ENCODE data around the gene SLCO2A1.

The SLCO2A1 gene

DNA sequence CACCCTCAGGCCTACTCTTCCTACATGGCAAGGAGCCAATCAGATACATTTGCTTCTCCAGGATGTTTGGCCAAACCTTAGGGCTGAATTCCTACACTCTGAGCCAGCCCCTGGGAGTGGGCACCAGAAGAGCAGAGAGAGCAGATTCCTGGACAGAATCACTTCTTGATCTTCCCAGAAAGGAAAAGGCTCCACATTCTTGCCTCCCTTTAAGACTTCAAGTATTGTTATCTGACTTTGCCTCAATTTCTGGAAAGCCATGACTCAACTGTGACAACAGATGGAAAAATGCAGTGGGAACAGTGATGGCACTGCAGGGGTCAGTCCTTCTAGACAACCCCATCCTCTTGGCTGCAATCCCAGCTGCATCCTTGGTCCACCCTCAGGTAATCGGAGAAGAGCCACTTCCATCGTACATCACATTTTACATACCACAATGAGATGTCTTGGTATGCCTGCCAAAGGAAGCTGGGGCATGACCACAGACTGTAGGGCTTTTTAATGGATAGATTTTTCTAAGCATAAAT is 21.0 kb downstream of the SLCO2A1 start:
- peak; percentile 84 for DNase-seq (ENCODE audit: low read depth)
- no peak overlapping the region for H3K4me3 ChIP-seq (ENCODE audit: low read depth, low read length)

DNA sequence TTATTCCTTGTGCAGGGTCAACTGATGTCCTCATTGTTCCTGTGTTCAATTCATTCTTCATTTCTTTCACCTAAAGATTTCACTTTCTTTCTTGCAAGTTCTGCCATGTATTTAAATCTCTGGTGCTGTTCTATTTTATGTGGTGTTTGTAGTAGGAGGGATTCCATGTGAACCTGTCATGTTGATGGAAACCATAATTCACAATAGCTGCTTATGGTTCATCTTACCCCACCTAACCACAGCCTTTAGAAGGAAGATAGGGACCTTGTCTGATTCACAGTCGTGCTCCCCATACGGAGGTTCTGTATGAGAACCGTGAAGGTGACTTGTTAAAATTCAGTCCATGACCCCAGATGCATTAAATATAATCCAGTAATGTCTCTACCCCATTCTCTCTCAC is 21.9 kb downstream of the SLCO2A1 start:
- DNase-seq (ENCODE audit: low read depth): no peak
- no peak overlapping the region for H3K4me3 ChIP-seq (ENCODE audit: low read depth, low read length)

DNA sequence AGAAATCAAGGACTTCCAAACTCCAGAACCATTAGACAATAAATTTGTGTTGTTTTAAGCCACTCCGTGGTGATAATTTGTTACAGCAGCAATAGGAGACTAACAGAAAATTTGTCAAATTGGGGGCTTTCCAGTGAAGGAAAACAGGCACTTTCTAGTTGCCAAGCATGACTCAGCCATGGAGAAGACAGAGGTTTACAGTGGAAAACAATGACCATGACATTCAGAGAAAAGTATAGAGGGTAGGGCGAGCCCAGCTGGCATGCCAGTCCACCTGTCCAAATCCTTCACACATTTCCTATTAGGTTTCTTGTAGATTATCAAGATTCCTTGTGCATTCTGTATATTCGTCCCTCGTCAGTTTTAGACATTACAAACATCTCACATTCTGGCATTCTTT is 24.9 kb downstream of the SLCO2A1 start:
- no peak for DNase-seq (ENCODE audit: low read depth)
- no peak overlapping the region for H3K4me3 ChIP-seq (ENCODE audit: low read depth, low read length)

DNA sequence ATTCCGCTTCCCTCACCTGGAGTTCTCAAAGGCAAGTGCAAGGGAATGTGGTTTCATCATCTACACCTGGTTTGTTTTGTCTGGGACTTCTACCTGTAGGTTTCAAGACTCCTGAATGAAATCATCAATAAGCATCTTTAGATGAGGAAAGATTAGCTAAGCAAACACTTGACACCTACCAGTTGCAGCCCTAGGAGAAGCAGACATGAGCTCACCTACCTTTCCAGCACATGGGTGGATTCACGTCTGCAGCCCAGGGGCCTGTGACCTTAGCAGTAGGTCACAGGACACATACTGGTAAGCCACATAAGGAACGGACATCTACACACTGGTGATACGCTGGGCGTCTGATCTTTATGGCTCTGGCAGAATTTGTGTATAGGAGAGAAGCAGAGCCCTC is 26.7 kb downstream of the SLCO2A1 start:
- no peak overlapping the region for H3K4me3 ChIP-seq (ENCODE audit: low read depth, low read length)
- DNase-seq (ENCODE audit: low read depth): no peak

DNA sequence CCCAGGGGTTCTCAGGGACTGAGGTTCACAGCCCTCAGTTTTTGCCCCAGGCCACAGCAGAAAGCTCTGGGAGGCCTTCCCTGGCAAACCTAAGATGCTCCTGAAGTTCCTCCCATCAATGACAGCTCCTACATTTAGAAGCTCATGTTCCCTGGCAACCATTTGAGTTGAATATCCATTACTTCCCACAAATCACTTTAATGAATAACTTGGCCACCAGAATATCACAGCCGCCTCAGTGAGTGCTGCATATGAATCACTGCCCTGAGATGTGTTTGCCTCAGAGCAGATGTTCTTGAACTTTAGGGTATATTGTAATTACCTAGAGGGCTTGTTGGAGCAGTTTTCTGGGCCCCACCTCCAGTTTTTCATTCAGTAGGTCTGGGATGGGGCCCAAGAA is 27.4 kb downstream of the SLCO2A1 start:
- DNase-seq (ENCODE audit: low read depth): peak; percentile 43

DNA sequence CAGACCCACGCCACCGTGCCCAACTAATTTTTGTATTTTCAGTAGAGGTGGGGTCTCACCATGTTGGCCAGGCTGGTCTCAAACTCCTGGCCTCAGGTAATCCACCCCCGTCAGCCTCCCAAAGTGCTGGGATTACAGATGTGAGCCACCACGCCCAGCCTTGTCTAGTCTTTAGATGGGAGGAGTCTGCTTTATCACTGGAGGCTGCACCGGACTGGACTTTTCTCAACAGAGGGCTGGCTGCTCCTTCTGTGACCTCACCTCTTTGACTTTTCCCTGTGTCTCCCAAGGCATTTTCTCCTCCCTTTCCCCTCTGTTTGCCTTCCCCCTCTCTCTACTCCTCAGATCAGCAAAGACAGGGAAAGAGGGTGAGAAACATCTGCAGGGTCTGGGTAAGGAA is 28.5 kb downstream of the SLCO2A1 start:
- DNase-seq (ENCODE audit: low read depth): no peak

More for the DNA sequence above, 27.4 kb downstream of the SLCO2A1 start:
- no peak overlapping the region for H3K4me3 ChIP-seq (ENCODE audit: low read depth, low read length)

DNA sequence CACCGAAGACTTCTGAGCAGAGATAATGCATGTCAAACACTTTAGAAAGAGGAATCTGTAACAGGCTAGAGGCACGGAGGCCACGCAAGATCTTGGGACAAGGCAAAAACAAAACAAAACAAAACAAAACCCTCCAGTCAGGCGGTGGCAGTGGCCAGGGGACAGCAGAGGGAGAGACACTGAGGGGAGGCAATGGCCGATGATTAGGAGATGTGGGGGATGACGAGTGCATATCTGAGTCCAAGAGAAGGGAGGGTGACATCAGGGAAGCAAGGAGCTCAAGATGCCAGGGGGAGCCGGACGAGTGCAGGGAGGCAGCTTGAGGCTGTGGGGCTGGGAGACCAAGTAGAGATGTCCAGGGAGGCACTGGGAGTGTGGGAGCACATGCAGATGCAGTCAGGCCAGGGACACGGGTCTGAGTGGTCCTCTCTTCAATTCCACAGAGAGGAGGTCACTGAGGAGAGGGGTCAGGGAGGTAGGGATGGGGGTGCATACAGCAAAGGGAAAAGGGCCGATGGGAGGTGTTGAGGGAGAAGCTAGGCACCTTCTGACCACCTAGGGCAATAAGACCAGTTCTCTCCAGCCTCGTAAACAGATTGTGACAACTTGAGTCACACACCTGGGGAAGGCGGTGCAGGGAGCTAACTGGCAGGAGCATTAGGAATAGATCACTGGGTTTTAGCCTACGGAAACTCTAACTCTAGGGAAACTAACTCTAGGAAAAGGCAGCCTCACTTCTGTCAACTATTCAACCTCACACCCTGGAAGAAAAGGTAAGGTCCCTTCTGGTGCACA is 29.6 kb downstream of the SLCO2A1 start:
- H3K4me3 ChIP-seq (ENCODE audit: low read depth, low read length): no peak overlapping the region
- DNase-seq (ENCODE audit: low read depth): no peak

More for the DNA sequence above, 28.5 kb downstream of the SLCO2A1 start:
- no peak overlapping the region for H3K4me3 ChIP-seq (ENCODE audit: low read depth, low read length)

DNA sequence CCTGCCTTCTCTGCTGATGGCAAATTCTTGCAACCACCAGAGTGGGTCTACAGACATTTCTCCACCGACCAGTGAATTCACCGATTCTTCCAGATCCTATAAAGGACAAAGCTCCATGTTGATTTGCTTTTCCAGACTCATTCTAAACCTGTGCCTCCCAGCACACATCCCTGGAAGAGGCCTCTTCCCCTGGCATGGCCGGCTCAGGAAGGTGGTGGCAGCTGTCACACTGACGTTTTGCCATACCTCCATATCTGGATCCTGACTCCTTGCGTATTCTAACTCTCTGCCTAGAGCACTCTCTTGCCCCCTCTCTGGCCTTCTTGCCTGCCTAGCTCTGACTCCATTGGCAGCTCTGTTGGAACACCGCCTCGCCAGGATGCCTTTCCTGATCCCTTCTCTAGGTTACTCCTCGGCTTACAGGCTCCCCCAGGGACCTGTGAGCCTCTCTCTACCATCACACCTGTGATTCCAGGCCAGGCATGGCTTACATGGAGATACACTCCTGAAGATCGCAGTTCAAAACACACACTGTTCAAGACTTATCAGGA is 31.0 kb downstream of the SLCO2A1 start:
- H3K4me3 ChIP-seq (ENCODE audit: low read depth, low read length): no peak overlapping the region
- DNase-seq (ENCODE audit: low read depth): no peak

DNA sequence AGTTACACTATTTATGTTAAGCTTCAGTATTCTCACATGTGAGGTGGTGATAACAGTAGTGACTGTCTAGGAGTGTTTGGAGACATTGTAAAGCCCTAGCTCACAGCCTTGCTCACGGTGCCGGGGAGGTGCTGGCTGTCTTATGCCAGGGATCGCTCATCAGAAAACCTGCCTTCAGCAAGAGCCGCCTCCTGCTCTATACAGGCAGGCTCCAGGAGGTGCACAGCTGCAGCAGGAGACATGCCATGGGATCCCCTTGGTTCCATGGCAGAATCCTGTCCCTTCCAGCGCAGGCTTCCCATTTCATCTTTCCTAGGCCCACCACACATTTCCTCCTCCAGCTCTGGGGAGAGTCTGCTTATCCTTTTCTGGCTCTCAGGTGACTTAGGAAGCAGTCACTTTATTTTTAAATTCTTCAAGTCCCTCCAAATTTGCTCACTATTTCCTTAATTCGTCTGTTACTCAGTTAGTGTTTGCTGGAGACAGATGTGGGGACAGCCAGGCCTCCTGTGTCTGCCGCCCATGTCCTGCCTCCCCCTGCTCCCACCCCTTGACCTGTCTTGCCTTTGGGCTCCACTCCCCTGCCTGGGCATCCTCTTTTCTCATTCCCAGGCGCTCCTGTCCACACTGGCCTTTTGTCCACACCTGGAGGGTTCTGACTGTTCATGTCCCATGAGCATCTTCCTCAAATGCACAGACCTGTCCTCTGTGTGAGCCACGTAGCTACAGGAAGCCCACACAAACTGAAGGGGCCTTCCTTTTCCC is 31.7 kb downstream of the SLCO2A1 start:
- DNase-seq (ENCODE audit: low read depth): no peak
- H3K4me3 ChIP-seq (ENCODE audit: low read depth, low read length): no peak overlapping the region

DNA sequence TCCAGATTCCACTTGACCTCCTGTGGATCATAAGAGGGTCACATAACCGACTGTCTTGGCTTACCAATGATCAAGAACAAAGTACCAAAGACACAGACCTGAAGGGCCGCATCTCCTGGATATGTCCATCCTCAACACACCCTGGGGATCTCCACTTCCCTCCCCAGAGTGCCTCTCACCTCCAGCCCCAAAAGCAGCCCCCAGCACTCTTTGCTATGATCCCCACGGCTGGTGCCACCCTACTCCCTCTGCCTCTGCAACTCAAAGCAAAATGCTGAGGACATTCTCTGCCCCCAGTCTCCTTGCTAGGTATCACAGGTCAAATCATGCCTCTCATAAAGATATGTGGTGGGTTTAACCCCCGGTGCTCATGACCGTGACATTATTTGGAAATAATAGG is 32.7 kb downstream of the SLCO2A1 start:
- DNase-seq (ENCODE audit: low read depth): no peak
- no peak overlapping the region for H3K4me3 ChIP-seq (ENCODE audit: low read depth, low read length)

DNA sequence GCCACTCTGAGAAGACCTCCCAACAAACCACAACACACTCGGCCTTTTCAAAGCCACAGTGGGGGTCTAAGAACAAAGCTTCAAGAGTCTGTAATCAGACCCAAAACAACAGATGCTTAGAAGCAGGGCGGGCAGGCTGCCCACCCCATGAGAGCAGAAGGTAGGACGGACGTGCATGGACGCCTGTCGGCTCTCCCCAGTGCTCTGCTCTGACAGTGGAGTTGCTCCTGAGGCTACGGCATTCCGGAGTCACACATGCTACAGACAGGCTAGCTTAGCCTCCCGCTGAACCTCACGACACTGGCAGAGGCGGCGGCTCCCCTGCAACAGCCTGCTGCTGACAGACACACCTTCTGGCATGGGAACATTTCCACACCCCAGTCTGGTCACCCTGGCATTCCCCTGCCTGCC is 33.5 kb downstream of the SLCO2A1 start:
- no peak for DNase-seq (ENCODE audit: low read depth)
- H3K4me3 ChIP-seq (ENCODE audit: low read depth, low read length): no peak overlapping the region

DNA sequence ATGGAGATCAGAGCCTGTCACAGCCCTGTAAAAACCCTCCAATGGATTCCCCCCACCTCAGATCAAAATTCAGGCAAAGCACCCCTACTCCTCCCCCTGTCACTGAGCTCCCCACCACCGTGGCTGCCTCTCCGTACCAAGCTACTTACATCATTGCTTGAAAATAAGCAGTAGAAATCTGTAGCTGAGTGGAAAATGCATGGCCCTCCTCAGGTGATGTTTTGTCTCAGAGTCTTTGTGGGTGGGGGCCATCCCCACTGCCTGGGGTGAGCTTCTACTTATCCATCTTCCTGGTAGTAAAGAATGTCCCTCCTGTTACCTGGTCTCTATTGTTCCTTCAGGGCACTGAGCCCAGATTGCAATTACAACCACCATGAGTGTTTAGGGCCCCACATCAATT is 34.5 kb downstream of the SLCO2A1 start:
- H3K4me3 ChIP-seq (ENCODE audit: low read depth, low read length): no peak overlapping the region
- DNase-seq (ENCODE audit: low read depth): no peak

DNA sequence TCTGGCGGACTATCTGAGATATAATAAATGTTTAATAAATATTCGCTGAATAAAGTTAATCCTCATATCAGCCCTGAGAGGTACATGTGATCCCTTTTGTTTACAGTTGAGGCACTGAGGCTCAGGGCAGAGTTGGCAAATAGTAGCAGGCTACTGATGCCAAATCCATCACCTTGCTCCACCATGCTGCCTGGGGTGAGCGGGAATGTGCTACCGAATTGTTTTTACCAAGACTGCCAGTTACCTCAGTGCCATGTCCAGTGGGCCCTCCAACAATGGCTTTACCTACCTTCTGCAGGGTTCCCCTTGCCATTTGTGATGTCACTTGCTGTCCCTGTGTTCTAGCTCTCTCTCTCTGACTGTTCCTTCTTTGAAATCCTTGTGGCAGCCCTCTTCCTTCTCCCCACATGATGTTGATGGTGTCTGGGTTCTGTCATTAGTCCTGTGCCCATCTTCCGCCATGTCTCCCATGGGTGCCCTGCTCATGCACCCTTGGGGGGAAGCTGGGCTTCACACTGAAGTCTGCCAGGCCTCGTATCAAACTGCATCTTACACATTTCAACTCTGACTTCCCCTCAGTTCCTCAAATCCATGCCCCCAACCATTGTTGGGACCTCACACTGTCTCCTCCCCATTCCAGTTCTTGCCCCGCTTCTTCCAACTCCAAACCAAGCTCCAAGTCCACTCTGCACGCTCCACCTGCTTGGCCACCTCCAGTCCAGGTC is 35.4 kb downstream of the SLCO2A1 start:
- H3K4me3 ChIP-seq (ENCODE audit: low read depth, low read length): no peak overlapping the region
- DNase-seq (ENCODE audit: low read depth): no peak

DNA sequence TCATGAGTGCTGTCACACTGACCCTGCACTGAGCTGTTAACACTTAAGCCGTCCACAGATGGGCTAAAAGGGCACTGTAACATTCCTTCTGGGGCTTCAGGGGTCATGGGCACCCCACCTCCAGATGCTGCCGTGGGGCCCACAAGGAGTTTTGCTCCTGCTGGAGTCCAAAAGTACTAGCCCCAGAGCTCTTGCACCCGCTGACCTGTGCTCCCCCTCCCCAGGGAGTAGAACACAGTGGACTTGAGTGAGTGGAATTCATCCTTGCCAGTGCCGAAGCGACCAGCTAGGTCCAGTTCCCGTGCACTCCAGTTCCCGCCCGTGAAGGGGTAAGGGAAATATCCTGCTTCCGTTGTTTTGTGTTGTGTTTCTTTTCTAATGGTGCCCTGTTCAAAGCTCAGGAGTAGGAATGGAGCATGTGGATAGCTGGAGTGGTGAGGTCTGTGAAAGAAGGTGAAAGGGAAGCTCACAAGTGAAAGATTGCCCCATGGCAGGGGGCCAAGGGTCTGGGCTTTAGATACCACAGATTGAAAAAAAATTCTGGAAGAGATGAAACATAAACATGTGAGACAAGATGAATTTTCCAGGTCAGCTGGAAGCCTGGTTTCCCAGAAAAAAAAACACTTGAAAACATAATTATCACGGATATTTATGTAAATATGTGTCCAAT is 36.6 kb downstream of the SLCO2A1 start:
- H3K4me3 ChIP-seq (ENCODE audit: low read depth, low read length): no peak overlapping the region
- DNase-seq (ENCODE audit: low read depth): no peak

DNA sequence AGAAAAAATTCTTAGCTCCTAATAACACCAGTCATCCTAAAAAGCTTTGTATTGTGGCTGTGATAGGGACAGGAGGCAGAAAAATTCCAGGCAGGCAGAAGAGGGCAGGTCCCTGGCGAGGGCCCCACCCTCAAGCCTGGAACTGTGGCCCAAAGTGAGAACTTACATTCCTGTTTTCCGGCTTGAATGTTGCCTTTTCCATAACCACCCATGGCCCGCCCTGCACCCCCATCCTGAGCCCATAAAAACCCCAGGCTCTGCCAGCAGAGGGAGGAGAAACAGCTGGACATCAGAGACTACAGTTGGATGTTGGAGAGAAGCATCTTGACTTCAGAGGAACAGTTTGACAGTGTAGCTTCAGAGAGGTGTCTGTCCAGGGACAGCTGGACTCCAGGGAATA is 37.3 kb downstream of the SLCO2A1 start:
- no peak overlapping the region for H3K4me3 ChIP-seq (ENCODE audit: low read depth, low read length)
- no peak for DNase-seq (ENCODE audit: low read depth)

DNA sequence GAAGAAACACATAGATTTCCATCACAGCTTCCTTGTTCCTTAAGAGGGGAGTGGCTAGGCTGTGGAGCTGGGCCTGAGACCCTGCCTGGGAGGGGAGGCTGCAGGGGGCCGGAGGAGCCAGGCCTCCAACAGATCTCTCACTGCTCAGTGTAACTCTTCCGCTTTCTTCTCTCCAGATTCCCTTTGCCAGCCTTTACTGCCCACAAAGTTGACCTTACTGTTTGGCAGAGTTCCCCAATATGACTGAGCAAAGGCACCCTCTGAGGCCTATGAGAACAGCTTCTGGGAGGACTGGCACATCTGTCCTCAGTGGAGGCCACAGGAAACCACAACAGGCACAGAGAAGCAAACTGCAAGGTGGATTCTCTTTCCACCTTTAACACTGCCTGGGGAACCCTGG is 38.1 kb downstream of the SLCO2A1 start:
- H3K4me3 ChIP-seq (ENCODE audit: low read depth, low read length): no peak overlapping the region
- no peak for DNase-seq (ENCODE audit: low read depth)

DNA sequence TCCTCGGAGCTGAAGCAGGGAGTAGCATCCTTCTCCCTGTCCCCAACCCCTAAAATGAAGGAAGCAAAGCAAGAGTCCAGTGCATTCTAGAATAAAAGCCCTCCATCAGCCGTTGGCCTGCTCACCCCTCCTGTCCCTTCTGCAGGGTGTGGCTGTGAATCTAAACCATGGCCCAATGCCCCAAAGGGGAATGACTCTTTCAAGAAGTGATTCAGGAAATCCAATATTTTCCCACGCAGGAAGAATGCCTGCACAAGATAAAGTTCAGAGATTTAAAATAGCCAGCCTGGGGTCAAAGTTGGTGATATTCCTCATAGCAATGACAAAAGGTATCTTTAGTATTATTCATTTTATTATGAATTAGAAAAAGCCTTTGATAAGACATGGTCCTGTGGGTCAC is 38.5 kb downstream of the SLCO2A1 start:
- no peak overlapping the region for H3K4me3 ChIP-seq (ENCODE audit: low read depth, low read length)
- no peak for DNase-seq (ENCODE audit: low read depth)

DNA sequence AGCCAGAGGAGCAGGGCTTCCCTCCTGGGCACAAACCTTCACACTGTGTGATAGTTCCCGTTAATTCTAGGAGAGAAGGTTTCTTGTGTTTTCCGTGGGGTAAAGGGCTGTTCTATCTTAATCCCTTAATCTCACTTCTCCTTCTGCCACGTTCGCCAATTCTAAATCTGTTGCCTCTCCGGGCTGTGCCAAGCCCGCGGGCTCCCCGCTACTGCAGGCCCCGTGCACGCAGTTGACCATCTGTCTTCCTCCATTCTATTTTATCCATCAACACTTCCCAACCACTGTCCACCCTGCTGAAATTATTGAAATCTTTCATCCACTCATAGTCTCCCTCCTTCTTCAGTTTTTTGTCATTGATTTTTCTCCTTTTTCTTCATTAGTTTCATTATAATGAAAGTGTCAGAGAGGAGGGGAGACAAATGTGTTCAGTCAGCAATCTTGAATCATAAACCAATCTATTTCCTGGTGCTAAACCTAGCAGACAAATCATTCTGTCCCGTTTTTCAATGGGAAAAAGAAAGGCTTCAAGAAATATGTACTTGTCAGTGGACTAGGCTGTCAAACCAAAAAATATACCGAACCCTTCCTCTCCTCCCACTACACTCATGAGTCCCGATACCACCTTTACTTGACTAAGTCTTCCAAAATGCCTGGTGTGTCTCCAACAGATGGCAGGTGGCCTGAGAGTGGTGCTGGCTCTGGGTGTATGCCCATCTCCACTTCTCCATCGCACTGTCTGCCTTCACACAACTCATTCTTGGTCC is 39.6 kb downstream of the SLCO2A1 start:
- no peak overlapping the region for H3K4me3 ChIP-seq (ENCODE audit: low read depth, low read length)
- no peak for DNase-seq (ENCODE audit: low read depth)

All from skeletal muscle cell (primary cell).